Keratinocyte (primary cell): ENCODE data around the gene SHC1.

Experiments
- CTCF ChIP-seq, 3 experiments: IDR thresholded peaks in 1 of 3; conservative IDR thresholded peaks in 1 of 3; optimal IDR thresholded peaks in 1 of 3; 2 replicates in 2 of 3; 3 replicates in 1 of 3; pipeline versions ENCODE3 to v1.5.1; 2011; ENCODE audit warnings: low read length in 3 of 3, mild to moderate bottlenecking in 3 of 3, moderate library complexity in 2 of 3, control low read depth in 1 of 3, inconsistent platforms in 1 of 3; ENCODE audit not compliant: insufficient read depth in 2 of 3; ENCODE audit errors: extremely low read depth in 1 of 3
- EZH2 ChIP-seq: IDR thresholded peaks from one replicate; pipeline ENCODE4 v1.6.1; 2012; ENCODE audit warnings: inconsistent platforms, mild to moderate bottlenecking, low read length, moderate library complexity

GRCh38 chr1:154926201-154926600, 44.3 kb downstream of the SHC1 start:
- no peak for TF ChIP-seq CTCF (optimal IDR thresholded peaks at IDR 0.05 in 1 of 3, IDR thresholded peaks at IDR 0.05 in 1 of 3, conservative IDR thresholded peaks at IDR 0.05 in 1 of 3; ENCODE audit: extremely low read depth in 1 of 3, insufficient read depth in 2 of 3, low read length in 3 of 3)
- TF ChIP-seq EZH2 = no peak
